SK-N-MC (cell line): ENCODE results near the gene XYLT2.

Experiments
- EZH2 ChIP-seq: fragments of 200-600 bp; sonication (generic); IDR thresholded peaks from one replicate; pipeline ENCODE4 v1.6.1; 2017; ENCODE audit warnings: antibody characterized with exemption
- FOXP2 ChIP-seq: optimal IDR thresholded peaks from 2 replicates; pipeline ENCODE3; 2011; ENCODE audit warnings: mild to moderate bottlenecking, moderate library complexity; ENCODE audit not compliant: insufficient read depth; ENCODE audit errors: extremely low read length, control extremely low read depth
- POLR2AphosphoS5 ChIP-seq: IDR thresholded peaks from 2 replicates; pipeline ENCODE4 v1.6.1; 2012; ENCODE audit warnings: mild to moderate bottlenecking, low read depth, low read length, borderline replicate concordance

GRCh38 chr17:50331085-50331791 lies 14.7 kb upstream of the XYLT2 start:
- no peak for TF ChIP-seq EZH2
- TF ChIP-seq POLR2AphosphoS5: no peak
- TF ChIP-seq FOXP2: no peak
